Liver (tissue), 9 donors: ENCODE data around the gene EME1. TPM values are rescaled to one million over a fixed set of nuclear protein-coding genes. Genes with fewer than 3 reads are reported as not detected.

Experiments used
- DNase-seq: peaks from one replicate; pipeline ENCODE4 v3.0.0-alpha.2; 2017; ENCODE audit warnings: low spot score
- H3K27ac ChIP-seq, 2 donors: one replicate each; pipeline ENCODE4 v1.7.0; 2013; ENCODE audit warnings: inconsistent platforms in 2 of 2, low read length in 2 of 2, control low read depth in 1 of 2, low read depth in 1 of 2, mild to moderate bottlenecking in 1 of 2
- H3K27me3 ChIP-seq, 4 donors: one replicate each; pipeline versions ENCODE4 v1.6.1 to v1.7.0; 2013; ENCODE audit warnings: low read length in 3 of 4, inconsistent platforms in 1 of 4, mild to moderate bottlenecking in 1 of 4, moderate library complexity in 1 of 4; ENCODE audit not compliant: control insufficient read depth in 4 of 4, insufficient read depth in 4 of 4
- H3K36me3 ChIP-seq, 4 donors: one replicate each; pipeline versions ENCODE4 v1.6.1 to v1.7.0; 2013; ENCODE audit warnings: low read length in 3 of 4, mild to moderate bottlenecking in 3 of 4, low read depth in 1 of 4, moderate library complexity in 1 of 4; ENCODE audit not compliant: control insufficient read depth in 4 of 4, insufficient read depth in 3 of 4
- H3K4me1 ChIP-seq, 4 donors: one replicate each; pipeline versions ENCODE4 v1.6.1 to v1.7.0; 2013; ENCODE audit warnings: low read length in 3 of 4, mild to moderate bottlenecking in 3 of 4, moderate library complexity in 1 of 4; ENCODE audit not compliant: control insufficient read depth in 4 of 4, insufficient read depth in 4 of 4
- H3K4me3 ChIP-seq, 3 donors: one replicate each; pipeline versions ENCODE4 v1.6.1 to v1.7.0; 2013; ENCODE audit warnings: low read length in 3 of 3, control low read depth in 1 of 3, low read depth in 1 of 3, mild to moderate bottlenecking in 1 of 3
- H3K9ac ChIP-seq, 2 donors: one replicate each; pipeline ENCODE4 v1.7.0; 2013; ENCODE audit warnings: low read length in 2 of 2, mild to moderate bottlenecking in 2 of 2, moderate library complexity in 2 of 2, control low read depth in 1 of 2, low read depth in 1 of 2
- H3K9me3 ChIP-seq, 4 donors: one replicate each; pipeline versions ENCODE4 v1.6.1 to v1.7.0; 2013; ENCODE audit warnings: low read length in 3 of 4; ENCODE audit not compliant: control insufficient read depth in 4 of 4
- EGR1 ChIP-seq, 2 donors: IDR thresholded peaks; 2 replicates each; pipeline ENCODE4 v1.6.1; 2016 to 2018; ENCODE audit warnings: antibody characterized with exemption in 2 of 2, low read depth in 2 of 2
- FOXA1 ChIP-seq: IDR thresholded peaks from 2 replicates; pipeline ENCODE4 v1.6.1; 2016; ENCODE audit warnings: antibody characterized with exemption
- FOXA2 ChIP-seq: IDR thresholded peaks from 2 replicates; pipeline ENCODE4 v1.6.1; 2016; ENCODE audit warnings: antibody characterized with exemption
- GABPA ChIP-seq, 2 donors: IDR thresholded peaks in 1 of 2; conservative IDR thresholded peaks in 1 of 2; 2 replicates each; pipeline ENCODE4 v1.6.1; 2016; ENCODE audit warnings: antibody characterized with exemption in 2 of 2, mild to moderate bottlenecking in 1 of 2, moderate library complexity in 1 of 2
- HNF4A ChIP-seq, 2 donors: conservative IDR thresholded peaks; 2 replicates each; pipeline ENCODE4 v1.6.1; 2016; ENCODE audit warnings: antibody characterized with exemption in 2 of 2, mild to moderate bottlenecking in 2 of 2
- HNF4G ChIP-seq: IDR thresholded peaks from 2 replicates; pipeline ENCODE4 v1.6.1; 2016; ENCODE audit warnings: antibody characterized with exemption
- JUND ChIP-seq, 2 donors: IDR thresholded peaks; 2 replicates each; pipeline ENCODE4 v1.6.1; 2016; ENCODE audit warnings: antibody characterized with exemption in 2 of 2
- NR2F2 ChIP-seq: IDR thresholded peaks from 2 replicates; pipeline ENCODE4 v1.6.1; 2016; ENCODE audit warnings: antibody characterized with exemption
- RAD21 ChIP-seq, 2 donors: IDR thresholded peaks; 2 replicates each; pipeline ENCODE4 v1.6.1; 2016; ENCODE audit warnings: antibody characterized with exemption in 2 of 2, mild to moderate bottlenecking in 2 of 2
- RXRA ChIP-seq, 2 donors: IDR thresholded peaks; 2 replicates each; pipeline ENCODE4 v1.6.1; 2017 to 2018; ENCODE audit warnings: antibody characterized with exemption in 2 of 2, mild to moderate bottlenecking in 1 of 2
- SP1 ChIP-seq: IDR thresholded peaks from 2 replicates; pipeline ENCODE4 v1.6.1; 2018; ENCODE audit warnings: antibody characterized with exemption, mild to moderate bottlenecking
- TAF1 ChIP-seq: conservative IDR thresholded peaks from 2 replicates; pipeline ENCODE4 v1.6.1; 2016; ENCODE audit warnings: antibody characterized with exemption, mild to moderate bottlenecking
- YY1 ChIP-seq: IDR thresholded peaks from 2 replicates; pipeline ENCODE4 v1.6.1; 2016; ENCODE audit warnings: antibody characterized with exemption, mild to moderate bottlenecking
- WGBS: extraction: QIAGEN DNeasy Blood & Tissue Kit; methylation state at CpG from one replicate; pipeline ENCODE4 v1.1.7; 2013; 5-methylcytosine and 5-hydroxymethylcytosine counted together
- polyA plus RNA-seq, 2 donors: library from polyadenylated mRNA; stranded (reverse) in 1 of 2; unstranded in 1 of 2; fragments of 200-250 nt in 1 of 2; fragments of >200 nt in 1 of 2; fragmentation: Nextera tagmentation in 1 of 2; extraction: Ambion mirVana in 1 of 2; gene quantifications; one replicate each; pipeline versions ENCODE4 v1.2.1 to v1.2.3, GENCODE V29; 2013 to 2015
- total RNA-seq, 2 donors: library from RNA; depleted of rRNA; stranded (reverse); fragments of >200 nt; gene quantifications; one replicate each; pipeline ENCODE4 v1.2.3, GENCODE V29; 2014
- TF ChIP-seq, protein P1 (sequence below): fragments of 150-350 bp; IDR thresholded peaks from 2 replicates; pipeline ENCODE4 v1.5.1; 2017; ENCODE audit warnings: improper control_type of control experiment, low read depth, low read length; ENCODE audit not compliant: missing input control
- TF ChIP-seq, protein P2 (sequence below): IDR thresholded peaks from 2 replicates; pipeline ENCODE4 v1.6.1; 2016; ENCODE audit warnings: antibody characterized with exemption
- TF ChIP-seq, protein P3 (sequence below): IDR thresholded peaks from 2 replicates; pipeline ENCODE4 v1.6.1; 2016; ENCODE audit warnings: antibody characterized with exemption
- TF ChIP-seq, protein P4 (sequence below): IDR thresholded peaks from 2 replicates; pipeline ENCODE4 v1.6.1; 2016; ENCODE audit warnings: antibody characterized with exemption, mild to moderate bottlenecking
- TF ChIP-seq, protein P5 (sequence below): IDR thresholded peaks from 2 replicates; pipeline ENCODE4 v1.6.1; 2016; ENCODE audit warnings: antibody characterized with exemption
- donor health status: healthy.
- donor health status: healthy.
- donor health status: healthy.
- donor health status: healthy.
- donor health status: healthy.

The EME1 gene
- total and polyA plus RNA-seq, 4 donors, result 0.08 to 3.4 (median 0.35) TPM

DNA sequence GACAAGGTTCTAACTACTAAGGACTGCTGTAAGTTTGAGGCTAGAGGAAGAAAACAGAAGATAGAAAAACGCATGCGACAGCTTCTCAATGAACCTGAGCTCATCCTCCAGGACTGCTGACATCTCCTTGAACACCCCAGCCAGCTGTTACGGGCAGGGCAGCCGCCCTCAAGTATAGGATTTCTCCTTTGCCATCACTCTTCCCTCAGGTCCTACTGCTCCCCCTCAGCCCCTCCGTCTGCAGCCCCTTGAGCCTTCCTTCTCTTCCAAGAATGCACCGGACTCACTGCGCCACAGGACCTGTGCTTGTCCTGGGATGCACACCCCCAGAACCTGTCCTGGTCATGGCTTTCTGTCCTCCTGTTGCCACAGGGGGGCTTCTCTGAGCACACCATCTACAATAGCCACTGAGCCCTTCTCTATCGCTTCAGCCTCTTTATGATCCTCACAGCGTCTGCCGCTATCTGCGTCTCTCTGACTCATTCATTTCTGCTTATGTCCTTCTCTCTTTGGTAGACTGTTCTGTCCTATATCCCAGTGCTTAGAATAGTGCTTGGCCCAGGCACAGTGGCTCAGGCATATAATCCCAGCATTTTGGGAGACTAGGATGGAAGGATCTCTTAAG lies 42.8 kb upstream of the EME1 start:
- Histone ChIP-seq H3K36me3 (no peaks in the 10 kb centered on the region), H3K9ac (no peak overlapping the region), H3K4me1 (no peaks in the 10 kb centered on the region), H3K9me3 (no peaks in the 10 kb centered on the region), H3K27me3 (no peaks in the 10 kb centered on the region), H3K27ac (no peak overlapping the region), H3K4me3 (no peak overlapping the region)
- 86% methylated on average over 11 of the region's 11 CpGs for WGBS
- DNase-seq, result no peak
- TF ChIP-seq TAF1 (no peak), RAD21 (IDR thresholded peaks at IDR 0.05) (no peak), NR2F2 (no peak), HNF4G (no peak), JUND (IDR thresholded peaks at IDR 0.05) (no peak), FOXA1 (no peak), SP1 (no peak), EGR1 (IDR thresholded peaks at IDR 0.05; ENCODE audit: low read depth in 2 of 2) (no peak), GABPA (IDR thresholded peaks at IDR 0.05 in 1 of 2, conservative IDR thresholded peaks at IDR 0.05 in 1 of 2) (no peak), RXRA (IDR thresholded peaks at IDR 0.05) (no peak), YY1 (no peak), HNF4A (conservative IDR thresholded peaks at IDR 0.05) (no peak), FOXA2 (no peak)
- TF ChIP-seq, protein P1, sequence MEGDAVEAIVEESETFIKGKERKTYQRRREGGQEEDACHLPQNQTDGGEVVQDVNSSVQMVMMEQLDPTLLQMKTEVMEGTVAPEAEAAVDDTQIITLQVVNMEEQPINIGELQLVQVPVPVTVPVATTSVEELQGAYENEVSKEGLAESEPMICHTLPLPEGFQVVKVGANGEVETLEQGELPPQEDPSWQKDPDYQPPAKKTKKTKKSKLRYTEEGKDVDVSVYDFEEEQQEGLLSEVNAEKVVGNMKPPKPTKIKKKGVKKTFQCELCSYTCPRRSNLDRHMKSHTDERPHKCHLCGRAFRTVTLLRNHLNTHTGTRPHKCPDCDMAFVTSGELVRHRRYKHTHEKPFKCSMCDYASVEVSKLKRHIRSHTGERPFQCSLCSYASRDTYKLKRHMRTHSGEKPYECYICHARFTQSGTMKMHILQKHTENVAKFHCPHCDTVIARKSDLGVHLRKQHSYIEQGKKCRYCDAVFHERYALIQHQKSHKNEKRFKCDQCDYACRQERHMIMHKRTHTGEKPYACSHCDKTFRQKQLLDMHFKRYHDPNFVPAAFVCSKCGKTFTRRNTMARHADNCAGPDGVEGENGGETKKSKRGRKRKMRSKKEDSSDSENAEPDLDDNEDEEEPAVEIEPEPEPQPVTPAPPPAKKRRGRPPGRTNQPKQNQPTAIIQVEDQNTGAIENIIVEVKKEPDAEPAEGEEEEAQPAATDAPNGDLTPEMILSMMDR, result no peak
- TF ChIP-seq, protein P2, sequence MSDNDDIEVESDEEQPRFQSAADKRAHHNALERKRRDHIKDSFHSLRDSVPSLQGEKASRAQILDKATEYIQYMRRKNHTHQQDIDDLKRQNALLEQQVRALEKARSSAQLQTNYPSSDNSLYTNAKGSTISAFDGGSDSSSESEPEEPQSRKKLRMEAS, result no peak
- TF ChIP-seq, protein P3, sequence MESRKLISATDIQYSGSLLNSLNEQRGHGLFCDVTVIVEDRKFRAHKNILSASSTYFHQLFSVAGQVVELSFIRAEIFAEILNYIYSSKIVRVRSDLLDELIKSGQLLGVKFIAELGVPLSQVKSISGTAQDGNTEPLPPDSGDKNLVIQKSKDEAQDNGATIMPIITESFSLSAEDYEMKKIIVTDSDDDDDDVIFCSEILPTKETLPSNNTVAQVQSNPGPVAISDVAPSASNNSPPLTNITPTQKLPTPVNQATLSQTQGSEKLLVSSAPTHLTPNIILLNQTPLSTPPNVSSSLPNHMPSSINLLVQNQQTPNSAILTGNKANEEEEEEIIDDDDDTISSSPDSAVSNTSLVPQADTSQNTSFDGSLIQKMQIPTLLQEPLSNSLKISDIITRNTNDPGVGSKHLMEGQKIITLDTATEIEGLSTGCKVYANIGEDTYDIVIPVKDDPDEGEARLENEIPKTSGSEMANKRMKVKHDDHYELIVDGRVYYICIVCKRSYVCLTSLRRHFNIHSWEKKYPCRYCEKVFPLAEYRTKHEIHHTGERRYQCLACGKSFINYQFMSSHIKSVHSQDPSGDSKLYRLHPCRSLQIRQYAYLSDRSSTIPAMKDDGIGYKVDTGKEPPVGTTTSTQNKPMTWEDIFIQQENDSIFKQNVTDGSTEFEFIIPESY, result no peak
- TF ChIP-seq, protein P4, sequence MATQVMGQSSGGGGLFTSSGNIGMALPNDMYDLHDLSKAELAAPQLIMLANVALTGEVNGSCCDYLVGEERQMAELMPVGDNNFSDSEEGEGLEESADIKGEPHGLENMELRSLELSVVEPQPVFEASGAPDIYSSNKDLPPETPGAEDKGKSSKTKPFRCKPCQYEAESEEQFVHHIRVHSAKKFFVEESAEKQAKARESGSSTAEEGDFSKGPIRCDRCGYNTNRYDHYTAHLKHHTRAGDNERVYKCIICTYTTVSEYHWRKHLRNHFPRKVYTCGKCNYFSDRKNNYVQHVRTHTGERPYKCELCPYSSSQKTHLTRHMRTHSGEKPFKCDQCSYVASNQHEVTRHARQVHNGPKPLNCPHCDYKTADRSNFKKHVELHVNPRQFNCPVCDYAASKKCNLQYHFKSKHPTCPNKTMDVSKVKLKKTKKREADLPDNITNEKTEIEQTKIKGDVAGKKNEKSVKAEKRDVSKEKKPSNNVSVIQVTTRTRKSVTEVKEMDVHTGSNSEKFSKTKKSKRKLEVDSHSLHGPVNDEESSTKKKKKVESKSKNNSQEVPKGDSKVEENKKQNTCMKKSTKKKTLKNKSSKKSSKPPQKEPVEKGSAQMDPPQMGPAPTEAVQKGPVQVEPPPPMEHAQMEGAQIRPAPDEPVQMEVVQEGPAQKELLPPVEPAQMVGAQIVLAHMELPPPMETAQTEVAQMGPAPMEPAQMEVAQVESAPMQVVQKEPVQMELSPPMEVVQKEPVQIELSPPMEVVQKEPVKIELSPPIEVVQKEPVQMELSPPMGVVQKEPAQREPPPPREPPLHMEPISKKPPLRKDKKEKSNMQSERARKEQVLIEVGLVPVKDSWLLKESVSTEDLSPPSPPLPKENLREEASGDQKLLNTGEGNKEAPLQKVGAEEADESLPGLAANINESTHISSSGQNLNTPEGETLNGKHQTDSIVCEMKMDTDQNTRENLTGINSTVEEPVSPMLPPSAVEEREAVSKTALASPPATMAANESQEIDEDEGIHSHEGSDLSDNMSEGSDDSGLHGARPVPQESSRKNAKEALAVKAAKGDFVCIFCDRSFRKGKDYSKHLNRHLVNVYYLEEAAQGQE, result no peak
- TF ChIP-seq, protein P5, sequence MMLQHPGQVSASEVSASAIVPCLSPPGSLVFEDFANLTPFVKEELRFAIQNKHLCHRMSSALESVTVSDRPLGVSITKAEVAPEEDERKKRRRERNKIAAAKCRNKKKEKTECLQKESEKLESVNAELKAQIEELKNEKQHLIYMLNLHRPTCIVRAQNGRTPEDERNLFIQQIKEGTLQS, result no peak
